Mesenteric fat pad (tissue), 1 donor: ENCODE results near the gene BRAP. TPM values are rescaled to one million over a fixed set of nuclear protein-coding genes. Genes with fewer than 3 reads are reported as not detected.

Experiments
- total RNA-seq: library from RNA; stranded (reverse); fragmentation: NEBNext Ultra II Directional; extraction: Animal tissue kit (Norgen Biotek cat#: 25700); gene quantifications from one replicate; pipeline ENCODE4 v1.2.1, GENCODE V29; 2021
- donor health status: DM: yes; HTN: yes; CAD: no.

The BRAP gene
- total RNA-seq, 1 donor from 2014 or later = 16.9 TPM

Other genes with a start within 250 kb of the BRAP start
- 82.1 TPM for gene ATXN2, start 86.6 kb downstream of the BRAP start, total RNA-seq
- gene ACAD10, start 97 bp upstream of the BRAP start, total RNA-seq = 15.6 TPM
- gene ALDH2, start 81.0 kb upstream of the BRAP start, total RNA-seq = 436 TPM
- gene MAPKAPK5, start 156.3 kb upstream of the BRAP start, total RNA-seq = 43.5 TPM